ENCODE data around the gene FAM72A.
"Not testable (repeated sequence)": the region's sequence is repeated elsewhere in the genome, so short reads cannot be mapped to it uniquely, and the experiment has no call there.

Gene FAM72A

DNA sequence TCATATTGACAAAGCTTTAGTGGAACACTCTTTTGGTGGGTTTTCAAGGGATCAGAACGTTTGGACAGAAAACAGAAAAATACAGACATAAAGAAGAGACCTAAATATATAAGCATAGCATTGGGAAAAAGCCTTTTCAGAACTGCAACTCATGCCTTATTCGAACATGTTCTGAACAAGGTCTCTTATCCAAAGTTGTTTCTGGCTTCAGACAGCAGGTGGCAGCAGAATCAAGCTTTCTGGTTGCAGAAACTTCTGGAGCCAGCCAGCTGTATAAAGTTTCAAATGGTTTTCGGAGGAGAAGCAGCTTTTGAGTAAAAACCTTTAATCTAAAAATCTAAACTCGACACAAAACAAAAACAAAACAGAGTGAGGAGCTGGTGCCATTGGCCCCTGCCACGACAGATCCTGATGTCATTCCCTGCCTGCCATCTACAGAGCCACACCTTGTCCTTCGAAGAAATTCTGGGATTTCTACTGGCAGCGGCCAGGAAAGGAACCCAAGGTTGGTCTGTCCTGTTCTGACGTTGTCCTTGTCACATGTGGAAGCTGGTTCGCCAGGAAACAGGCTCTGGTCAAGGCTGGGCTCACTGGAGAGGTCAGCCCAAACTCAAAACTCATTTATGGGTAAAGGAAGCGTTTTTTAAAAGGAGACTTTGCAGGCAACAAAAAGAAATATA is 35.1 kb downstream of the FAM72A start:
- not testable (repeated sequence) for DNase-seq (ENCODE audit: low read depth)

GRCh38 chr1:206145771-206146290 is 56.8 kb downstream of the FAM72A start:
- no peak for DNase-seq (ENCODE audit: low read depth)

DNA sequence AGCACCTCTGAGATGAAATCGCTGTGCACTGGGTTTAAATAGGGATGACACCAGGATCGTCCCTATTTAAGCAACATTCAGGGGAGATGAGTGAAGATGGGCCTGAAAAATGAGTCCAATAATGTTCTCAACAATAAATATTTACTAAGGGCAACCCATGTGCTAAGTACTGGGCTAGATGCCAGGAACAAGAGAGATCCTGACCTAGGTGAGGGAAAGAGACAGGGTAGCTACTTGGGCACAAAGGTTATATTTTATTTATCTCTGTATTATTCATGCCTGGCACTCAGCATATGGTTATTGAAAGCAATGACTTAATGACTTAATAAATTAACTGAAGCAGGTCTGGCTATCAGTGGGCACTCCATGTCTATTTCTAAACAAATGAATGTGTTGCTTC is 58.0 kb downstream of the FAM72A start:
- no peak for DNase-seq (ENCODE audit: low read depth)

DNA sequence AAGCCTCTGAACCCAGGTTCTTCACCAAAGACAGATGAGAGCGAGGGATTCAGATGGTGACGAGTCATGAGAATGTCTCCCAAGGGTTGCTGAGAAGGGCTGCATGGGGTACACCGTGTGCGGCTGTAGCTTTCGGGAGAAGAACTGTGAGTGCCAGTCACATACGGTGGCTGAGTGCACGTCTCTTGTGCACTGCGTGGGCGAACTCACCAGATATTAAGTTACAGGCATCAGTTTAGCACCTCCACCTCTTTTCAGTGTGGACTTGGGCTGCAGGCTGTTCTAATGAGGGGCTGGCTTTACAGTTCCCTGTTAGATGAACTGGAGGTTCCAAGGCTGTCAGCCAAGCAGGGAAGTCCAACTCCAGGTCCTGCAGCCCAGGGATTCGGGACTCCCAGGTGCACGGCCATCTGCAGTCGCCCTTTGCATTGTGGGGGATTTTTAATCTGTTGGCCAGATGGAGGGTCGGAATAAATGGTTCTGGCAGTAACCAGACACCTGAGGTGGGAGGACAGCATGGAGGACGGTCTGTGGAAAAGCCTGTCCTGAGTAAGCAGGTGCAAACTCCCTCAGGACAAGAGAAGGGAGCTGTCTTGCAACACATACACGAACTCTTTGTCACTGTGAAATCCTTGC is 59.0 kb downstream of the FAM72A start:
- no peak for DNase-seq (ENCODE audit: low read depth)

DNA sequence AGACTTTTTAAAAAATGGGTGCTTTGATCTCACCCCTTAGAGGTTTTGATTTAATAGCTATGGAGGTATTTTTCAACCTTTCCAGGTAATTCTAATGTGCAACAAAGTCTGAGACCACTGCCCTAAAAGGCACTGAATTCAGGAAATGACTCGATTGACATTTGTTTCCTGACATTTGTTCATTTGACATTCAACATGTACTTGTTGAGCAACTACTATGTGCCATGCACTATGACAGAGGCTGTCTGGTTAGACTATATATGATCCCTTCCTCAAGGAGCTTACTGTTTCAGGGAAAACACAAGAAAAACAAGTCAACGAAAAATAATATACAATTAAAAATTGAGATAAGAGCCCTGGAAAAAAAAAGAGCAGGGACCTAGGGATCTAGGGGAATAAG is 59.9 kb downstream of the FAM72A start:
- DNase-seq (ENCODE audit: low read depth), result no peak

DNA sequence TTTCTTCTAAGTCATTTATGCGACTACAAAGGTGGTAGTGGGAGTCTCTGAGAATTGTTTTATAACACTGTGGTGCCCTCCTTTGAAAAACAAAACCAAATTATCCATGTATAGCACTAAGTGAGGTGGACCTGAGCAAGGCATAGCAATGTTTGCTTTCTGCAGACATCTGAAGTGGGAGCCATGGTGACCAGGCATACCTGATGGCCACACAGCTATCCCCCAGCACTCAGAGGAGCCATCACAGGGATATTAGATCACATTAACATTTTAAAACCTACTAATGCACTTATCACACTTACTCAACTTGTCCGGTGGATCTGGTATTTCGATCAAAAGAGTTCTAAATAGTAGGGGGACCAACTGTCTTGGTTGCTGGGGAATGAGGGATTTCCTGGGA is 60.6 kb downstream of the FAM72A start:
- no peak for DNase-seq (ENCODE audit: low read depth)

DNA sequence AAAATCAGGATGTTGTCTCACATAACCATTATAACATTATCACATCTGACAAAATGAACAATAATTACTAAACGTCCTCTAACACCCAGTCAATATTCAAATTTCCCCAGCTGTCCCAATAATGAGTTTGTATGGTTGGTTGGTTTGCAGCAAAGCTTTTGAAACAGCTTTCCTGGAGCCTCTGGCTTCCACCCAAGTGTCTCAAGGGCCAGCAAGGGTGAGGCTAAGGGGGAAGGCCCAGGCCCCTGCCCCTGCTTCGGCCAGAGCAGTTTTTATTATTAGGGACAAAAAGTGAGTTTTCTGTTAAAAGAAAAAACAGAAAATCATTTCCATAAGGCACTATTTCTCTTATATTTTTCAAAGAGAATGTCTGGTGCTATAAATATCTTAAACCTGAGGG is 66.4 kb downstream of the FAM72A start:
- DNase-seq (ENCODE audit: low read depth), result no peak

All from T-helper 22 cell (primary cell).